ENCODE data around the gene ADAM15.

- TF ChIP-seq CTCF (IDR thresholded peaks at IDR 0.05; ENCODE audit: low read depth, low read length) (no peak), MYC (IDR thresholded peaks at IDR 0.05; ENCODE audit: low read depth, low read length) (no peak)
Observed at GRCh38 chr1:155092131-155092530, 41.0 kb downstream of the ADAM15 start.
